Measurements from ENCODE around the gene DUOXA1.
A peak's percentile ranks its signal among the peaks of the same experiment; 100 is the strongest.

DUOXA1 gene

DNA sequence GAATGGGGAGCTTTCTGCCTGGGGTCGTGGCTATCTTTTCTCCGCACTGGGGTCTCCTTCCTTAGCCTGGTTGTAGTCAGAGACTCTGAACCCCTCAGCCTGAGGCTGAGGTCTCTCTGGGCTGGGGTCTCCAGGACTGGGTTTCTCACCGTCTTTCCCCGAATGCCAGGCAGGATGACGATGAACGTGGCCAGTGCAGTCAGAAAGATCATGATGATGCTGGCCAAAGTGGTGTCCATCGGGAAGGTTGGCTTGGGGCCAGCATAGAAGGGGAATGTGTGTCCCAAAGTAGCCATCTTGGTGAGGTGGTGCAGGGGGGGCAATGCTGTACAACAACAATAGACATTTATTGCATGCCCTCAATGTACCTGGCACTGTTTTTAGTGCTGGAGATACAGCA lies 7.0 kb downstream of the DUOXA1 start:
- WGBS = 91% methylated on average over 7 of the region's 7 CpGs
- H3K4ac ChIP-seq (ENCODE audit: low read depth in 1 of 2, low read length in 2 of 2) = no peak overlapping the region

DNA sequence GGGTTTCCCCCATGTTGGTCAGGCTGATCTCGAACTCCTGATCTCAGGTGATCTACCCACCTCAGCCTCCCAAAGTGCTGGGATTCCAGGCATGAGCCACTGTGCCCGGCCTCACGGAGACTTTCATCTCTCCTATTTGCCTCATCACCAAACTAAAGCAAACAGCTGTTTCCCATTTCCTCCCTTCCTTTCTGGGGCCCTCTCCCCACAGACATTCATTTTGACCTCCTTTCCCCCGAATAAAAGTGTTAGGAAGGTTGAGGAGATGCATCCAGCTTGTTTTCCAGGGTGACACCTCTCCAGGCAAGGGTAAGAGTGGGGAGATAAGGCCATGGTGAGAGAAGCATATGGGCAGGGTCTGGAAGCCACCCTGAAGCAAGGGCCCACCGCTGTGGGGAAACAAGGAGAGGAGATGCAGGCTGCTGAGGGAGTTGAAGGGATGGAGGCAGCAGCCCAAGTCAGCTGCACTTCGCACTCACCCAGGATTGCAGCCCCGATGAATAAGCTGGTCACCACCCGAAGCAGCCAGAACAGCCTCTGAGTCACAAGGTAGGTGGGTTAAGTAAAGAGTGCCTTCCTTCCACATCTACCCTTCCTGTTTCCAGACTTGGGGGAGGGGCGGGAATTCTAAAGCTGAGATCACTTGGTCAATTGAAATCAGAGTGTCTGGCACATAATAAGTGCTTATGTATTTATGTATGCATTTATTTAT lies 7.8 kb downstream of the DUOXA1 start:
- H2BK12ac ChIP-seq (ENCODE audit: low read length in 2 of 2) = no peak overlapping the region
- no peaks in the 10 kb centered on the region for H3K36me3 ChIP-seq (ENCODE audit: control insufficient read depth in 1 of 2, insufficient read depth in 2 of 2, low read depth in 1 of 2, low read length in 2 of 2)
- no peak overlapping the region for H3K23ac ChIP-seq (ENCODE audit: low read length in 2 of 2)
- H3K18ac ChIP-seq (ENCODE audit: low read depth in 1 of 2, low read length in 2 of 2) = no peak overlapping the region
- H2BK5ac ChIP-seq (ENCODE audit: low read depth, low read length, poor library complexity, severe bottlenecking) = no peak overlapping the region
- no peaks in the 10 kb centered on the region for H3K9me3 ChIP-seq (ENCODE audit: control insufficient read depth, low read length)
- peak; percentile 51 for DNase-seq
- no peak overlapping the region for H3K4me2 ChIP-seq (ENCODE audit: low read length, poor library complexity, severe bottlenecking)
- no peak overlapping the region for H4K8ac ChIP-seq (ENCODE audit: low read length)
- H2BK120ac ChIP-seq (ENCODE audit: low read depth, low read length) = no peak overlapping the region
- H2AK5ac ChIP-seq (ENCODE audit: low read length, severe bottlenecking) = no peak overlapping the region
- H2AFZ ChIP-seq (ENCODE audit: low read depth, low read length) = no peak overlapping the region
- no peak overlapping the region for H4K91ac ChIP-seq (ENCODE audit: low read length)
- peaks cover 10% of the 10 kb centered on the region for H3K4me1 ChIP-seq (ENCODE audit: control insufficient read depth, insufficient read depth, low read depth, low read length)
- no peak overlapping the region for H2BK15ac ChIP-seq (ENCODE audit: low read depth, poor library complexity, severe bottlenecking)
- 65% methylated on average over 6 of the region's 9 CpGs for WGBS
- H3K4me3 ChIP-seq (ENCODE audit: insufficient read depth in 1 of 2, low read depth in 1 of 2, low read length in 2 of 2) = peak overlapping the region in 1 of 2 experiments; percentile 52
- H3K9ac ChIP-seq (ENCODE audit: low read length) = peak overlapping the region; percentile 72
- peaks cover 36 to 58% of the 10 kb centered on the region in 2 experiments for H3K27me3 ChIP-seq (ENCODE audit: control insufficient read depth in 1 of 2, insufficient read depth in 1 of 2, low read length in 2 of 2)
- no peak overlapping the region for H3K14ac ChIP-seq (ENCODE audit: low read length in 2 of 2)
- H3K79me1 ChIP-seq (replicated peaks; ENCODE audit: low read length, poor library complexity, severe bottlenecking) = no peaks in the 10 kb centered on the region
- H3K27ac ChIP-seq (ENCODE audit: low read length, poor library complexity, severe bottlenecking) = no peak overlapping the region
- no peak overlapping the region for H3K4ac ChIP-seq (ENCODE audit: low read depth in 1 of 2, low read length in 2 of 2)

More for the DNA sequence above, 7.0 kb downstream of the DUOXA1 start:
- no peak overlapping the region for H2AFZ ChIP-seq (ENCODE audit: low read depth, low read length)
- no peak overlapping the region for H3K9ac ChIP-seq (ENCODE audit: low read length)
- no peak overlapping the region for H2BK120ac ChIP-seq (ENCODE audit: low read depth, low read length)
- no peak overlapping the region for H4K8ac ChIP-seq (ENCODE audit: low read length)
- H3K18ac ChIP-seq (ENCODE audit: low read depth in 1 of 2, low read length in 2 of 2) = no peak overlapping the region
- H3K4me3 ChIP-seq (ENCODE audit: insufficient read depth in 1 of 2, low read depth in 1 of 2, low read length in 2 of 2) = no peak overlapping the region
- H2BK12ac ChIP-seq (ENCODE audit: low read length in 2 of 2) = no peak overlapping the region
- no peak overlapping the region for H2BK5ac ChIP-seq (ENCODE audit: low read depth, low read length, poor library complexity, severe bottlenecking)
- DNase-seq = no peak
- H3K23ac ChIP-seq (ENCODE audit: low read length in 2 of 2) = no peak overlapping the region
- peaks cover 5% of the 10 kb centered on the region for H3K4me1 ChIP-seq (ENCODE audit: control insufficient read depth, insufficient read depth, low read depth, low read length)
- no peak overlapping the region for H4K91ac ChIP-seq (ENCODE audit: low read length)
- H2AK5ac ChIP-seq (ENCODE audit: low read length, severe bottlenecking) = no peak overlapping the region
- H2BK15ac ChIP-seq (ENCODE audit: low read depth, poor library complexity, severe bottlenecking) = no peak overlapping the region
- H3K27ac ChIP-seq (ENCODE audit: low read length, poor library complexity, severe bottlenecking) = no peak overlapping the region
- no peak overlapping the region for H3K14ac ChIP-seq (ENCODE audit: low read length in 2 of 2)
- no peaks in the 10 kb centered on the region for H3K9me3 ChIP-seq (ENCODE audit: control insufficient read depth, low read length)
- H3K79me1 ChIP-seq (replicated peaks; ENCODE audit: low read length, poor library complexity, severe bottlenecking) = no peaks in the 10 kb centered on the region
- H3K36me3 ChIP-seq (ENCODE audit: control insufficient read depth in 1 of 2, insufficient read depth in 2 of 2, low read depth in 1 of 2, low read length in 2 of 2) = no peaks in the 10 kb centered on the region
- H3K4me2 ChIP-seq (ENCODE audit: low read length, poor library complexity, severe bottlenecking) = no peak overlapping the region
- H3K27me3 ChIP-seq (ENCODE audit: control insufficient read depth in 1 of 2, insufficient read depth in 1 of 2, low read length in 2 of 2) = peaks cover 31 to 54% of the 10 kb centered on the region in 2 experiments

DNA sequence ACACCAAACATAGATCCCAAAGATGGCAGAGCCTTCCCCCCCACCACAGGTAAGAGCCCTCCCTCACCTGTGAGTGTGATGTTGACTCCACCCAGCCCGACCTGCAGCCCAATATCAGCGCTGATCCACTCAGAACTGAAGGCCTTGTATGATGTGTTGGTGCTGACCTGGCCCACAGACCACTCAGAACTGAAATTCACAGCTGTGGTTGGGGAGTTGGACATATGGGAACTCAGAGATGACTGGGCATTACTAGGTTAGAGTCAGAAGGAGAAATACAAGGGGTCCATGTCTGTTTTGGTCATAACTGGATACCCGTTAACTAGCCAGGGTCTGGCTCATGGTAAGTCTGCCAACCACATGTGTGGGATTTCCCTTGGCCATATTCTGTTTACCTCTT lies 8.7 kb downstream of the DUOXA1 start:
- H3K14ac ChIP-seq (ENCODE audit: low read length in 2 of 2) = no peak overlapping the region
- H3K79me1 ChIP-seq (replicated peaks; ENCODE audit: low read length, poor library complexity, severe bottlenecking) = no peaks in the 10 kb centered on the region
- peak overlapping the region in 1 of 2 experiments; percentile 26 for H3K23ac ChIP-seq (ENCODE audit: low read length in 2 of 2)
- H2BK12ac ChIP-seq (ENCODE audit: low read length in 2 of 2) = no peak overlapping the region
- no peak overlapping the region for H3K4ac ChIP-seq (ENCODE audit: low read depth in 1 of 2, low read length in 2 of 2)
- no peak overlapping the region for H3K4me3 ChIP-seq (ENCODE audit: insufficient read depth in 1 of 2, low read depth in 1 of 2, low read length in 2 of 2)
- peaks cover 40 to 63% of the 10 kb centered on the region in 2 experiments for H3K27me3 ChIP-seq (ENCODE audit: control insufficient read depth in 1 of 2, insufficient read depth in 1 of 2, low read length in 2 of 2)
- H3K18ac ChIP-seq (ENCODE audit: low read depth in 1 of 2, low read length in 2 of 2) = no peak overlapping the region
- WGBS = 89% methylated on average over 3 of the region's 3 CpGs
- no peak overlapping the region for H3K9ac ChIP-seq (ENCODE audit: low read length)
- no peak overlapping the region for H4K91ac ChIP-seq (ENCODE audit: low read length)
- no peak overlapping the region for H4K8ac ChIP-seq (ENCODE audit: low read length)
- no peaks in the 10 kb centered on the region for H3K36me3 ChIP-seq (ENCODE audit: control insufficient read depth in 1 of 2, insufficient read depth in 2 of 2, low read depth in 1 of 2, low read length in 2 of 2)
- H3K9me3 ChIP-seq (ENCODE audit: control insufficient read depth, low read length) = no peaks in the 10 kb centered on the region
- H2AK5ac ChIP-seq (ENCODE audit: low read length, severe bottlenecking) = no peak overlapping the region
- no peak overlapping the region for H2BK5ac ChIP-seq (ENCODE audit: low read depth, low read length, poor library complexity, severe bottlenecking)
- no peak overlapping the region for H3K27ac ChIP-seq (ENCODE audit: low read length, poor library complexity, severe bottlenecking)
- H2AFZ ChIP-seq (ENCODE audit: low read depth, low read length) = no peak overlapping the region
- no peak overlapping the region for H2BK120ac ChIP-seq (ENCODE audit: low read depth, low read length)
- H3K4me2 ChIP-seq (ENCODE audit: low read length, poor library complexity, severe bottlenecking) = no peak overlapping the region
- no peak overlapping the region for H2BK15ac ChIP-seq (ENCODE audit: low read depth, poor library complexity, severe bottlenecking)
- peaks cover 16% of the 10 kb centered on the region for H3K4me1 ChIP-seq (ENCODE audit: control insufficient read depth, insufficient read depth, low read depth, low read length)
- DNase-seq = no peak

DNA sequence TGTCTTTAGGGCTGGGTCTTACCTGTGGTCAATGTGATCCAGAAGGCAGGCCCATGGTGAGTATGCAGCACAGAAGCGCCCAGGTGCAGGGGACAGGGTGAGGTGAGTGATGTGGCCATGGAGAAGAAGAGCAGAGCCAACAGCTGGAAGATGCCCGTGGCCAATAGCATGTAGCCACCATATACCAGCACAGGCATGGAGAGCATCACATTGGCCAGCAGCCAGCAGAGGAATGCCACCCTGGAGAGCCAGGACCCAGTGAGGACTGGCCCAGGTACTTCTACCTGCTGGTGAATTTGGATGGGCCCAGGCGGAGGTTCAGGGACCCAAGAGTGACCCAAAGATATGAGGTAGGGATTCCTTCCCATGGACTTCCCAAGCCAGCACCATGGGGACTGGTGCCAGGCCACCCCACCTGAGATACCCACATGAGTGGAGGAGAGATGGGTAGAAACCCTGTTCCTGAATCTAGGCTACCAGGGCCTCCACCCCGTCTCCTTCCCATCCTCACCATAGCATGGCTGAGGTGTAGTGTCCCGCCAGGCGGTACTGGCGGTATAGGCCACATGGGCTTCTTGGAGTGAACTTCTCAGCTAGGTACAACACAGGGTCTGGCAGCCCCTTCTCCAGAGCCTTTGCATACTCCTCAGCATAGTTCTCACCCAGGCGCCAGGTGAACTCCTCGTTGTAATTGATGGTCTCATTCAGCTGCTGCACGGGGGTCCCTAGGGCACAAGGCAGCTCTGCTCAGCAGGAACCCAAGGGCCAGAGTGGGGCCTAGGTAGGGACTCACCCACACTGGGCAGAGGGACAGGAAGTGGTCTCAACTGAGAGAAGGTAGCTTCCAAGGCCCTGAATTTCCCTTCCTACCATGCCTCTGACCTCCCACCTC lies 9.4 kb downstream of the DUOXA1 start:
- Histone ChIP-seq H3K4me3 (ENCODE audit: insufficient read depth in 1 of 2, low read depth in 1 of 2, low read length in 2 of 2) (no peak overlapping the region), H3K9ac (ENCODE audit: low read length) (no peak overlapping the region), H2AK5ac (ENCODE audit: low read length, severe bottlenecking) (no peak overlapping the region), H2AFZ (ENCODE audit: low read depth, low read length) (no peak overlapping the region), H4K91ac (ENCODE audit: low read length) (no peak overlapping the region), H3K27me3 (ENCODE audit: control insufficient read depth in 1 of 2, insufficient read depth in 1 of 2, low read length in 2 of 2) (peaks cover 40 to 63% of the 10 kb centered on the region in 2 experiments), H3K36me3 (ENCODE audit: control insufficient read depth in 1 of 2, insufficient read depth in 2 of 2, low read depth in 1 of 2, low read length in 2 of 2) (no peaks in the 10 kb centered on the region), H3K4me2 (ENCODE audit: low read length, poor library complexity, severe bottlenecking) (no peak overlapping the region), H2BK12ac (ENCODE audit: low read length in 2 of 2) (no peak overlapping the region), H3K4me1 (ENCODE audit: control insufficient read depth, insufficient read depth, low read depth, low read length) (peaks cover 16% of the 10 kb centered on the region), H3K14ac (ENCODE audit: low read length in 2 of 2) (no peak overlapping the region), H3K4ac (ENCODE audit: low read depth in 1 of 2, low read length in 2 of 2) (no peak overlapping the region), H3K79me1 (replicated peaks; ENCODE audit: low read length, poor library complexity, severe bottlenecking) (no peaks in the 10 kb centered on the region), H3K23ac (ENCODE audit: low read length in 2 of 2) (no peak overlapping the region), H2BK120ac (ENCODE audit: low read depth, low read length) (no peak overlapping the region), H3K18ac (ENCODE audit: low read depth in 1 of 2, low read length in 2 of 2) (no peak overlapping the region), H3K27ac (ENCODE audit: low read length, poor library complexity, severe bottlenecking) (no peak overlapping the region), H3K9me3 (ENCODE audit: control insufficient read depth, low read length) (no peaks in the 10 kb centered on the region), H4K8ac (ENCODE audit: low read length) (no peak overlapping the region), H2BK5ac (ENCODE audit: low read depth, low read length, poor library complexity, severe bottlenecking) (no peak overlapping the region), H2BK15ac (ENCODE audit: low read depth, poor library complexity, severe bottlenecking) (no peak overlapping the region)
- DNase-seq = no peak
- WGBS = 94% methylated on average over 8 of the region's 10 CpGs

Measured in mesenchymal stem cell (in vitro differentiated cells and primary cell).